Fibroblast of the aortic adventitia (primary cell): ENCODE measurements around the gene SLC24A3. TPM values are rescaled to one million over a fixed set of nuclear protein-coding genes. Genes with fewer than 3 reads are reported as not detected.

ENCODE experiments used
- DNase-seq: peaks from one replicate; pipeline ENCODE4 v3.0.0-alpha.2; 2010; ENCODE audit warnings: low read depth
- H3K4me3 ChIP-seq: 2 replicates; pipeline ENCODE4 v1.5.1; 2011; ENCODE audit warnings: low read depth, mild to moderate bottlenecking, control low read depth, low read length, moderate library complexity
- CTCF ChIP-seq: IDR thresholded peaks from 2 replicates; pipeline ENCODE4 v1.5.1; 2011; ENCODE audit warnings: mild to moderate bottlenecking, low read length, control low read depth, inconsistent platforms; ENCODE audit not compliant: insufficient read depth
- total RNA-seq: library from RNA; depleted of rRNA; stranded (reverse); fragments of >200 nt; gene quantifications from 2 replicates; pipeline ENCODE4 v1.2.3, GENCODE V29; 2012; ENCODE audit warnings: low replicate concordance

SLC24A3 gene
- total RNA-seq, 1 donor = not detected

- no peak for TF ChIP-seq CTCF
- H3K4me3 ChIP-seq = no peak overlapping the region
- DNase-seq = no peak
Observed at GRCh38 chr20:19310541-19310940, 98.1 kb downstream of the SLC24A3 start.

- no peak overlapping the region for H3K4me3 ChIP-seq
- no peak for TF ChIP-seq CTCF
- no peak for DNase-seq
Observed at GRCh38 chr20:19313342-19314069, 101.1 kb downstream of the SLC24A3 start.

GRCh38 chr20:19314621-19315020 is 102.2 kb downstream of the SLC24A3 start:
- no peak overlapping the region for H3K4me3 ChIP-seq
- TF ChIP-seq CTCF = no peak
- no peak for DNase-seq

GRCh38 chr20:19317237-19318069 is 105.0 kb downstream of the SLC24A3 start:
- no peak for DNase-seq

GRCh38 chr20:19318610-19319009 is 106.2 kb downstream of the SLC24A3 start:
- no peak for TF ChIP-seq CTCF
- no peak for DNase-seq
- no peak overlapping the region for H3K4me3 ChIP-seq

More at GRCh38 chr20:19317237-19318069, 105.0 kb downstream of the SLC24A3 start:
- H3K4me3 ChIP-seq = no peak overlapping the region
- TF ChIP-seq CTCF = no peak

GRCh38 chr20:19320005-19320404 is 107.6 kb downstream of the SLC24A3 start:
- H3K4me3 ChIP-seq = no peak overlapping the region
- no peak for TF ChIP-seq CTCF
- no peak for DNase-seq
